Measurements from ENCODE around the gene MAPK13.

DNA sequence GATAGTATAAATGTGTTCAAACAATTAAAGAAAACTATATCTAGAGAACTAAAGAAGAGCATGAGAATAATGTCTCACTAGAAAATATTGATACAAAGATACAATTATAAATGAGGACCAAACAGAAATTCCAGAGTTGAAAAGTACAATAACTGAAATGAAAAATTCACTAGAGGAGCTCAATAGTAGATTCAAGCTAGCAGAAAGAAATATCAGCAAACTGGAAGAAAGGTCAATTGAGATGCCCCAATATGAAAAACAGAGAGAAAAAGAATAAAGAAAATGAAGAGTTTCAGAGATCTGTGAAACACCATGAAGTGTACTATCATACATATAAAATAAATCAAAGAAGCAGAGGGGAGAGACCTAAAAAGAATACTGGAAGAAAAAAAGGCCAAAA is 48.2 kb downstream of the MAPK13 start:
- TF ChIP-seq POLR2AphosphoS5 (IDR thresholded peaks at IDR 0.05) (no peak), POLR2A (IDR thresholded peaks at IDR 0.05) (no peak)
- TF ChIP-seq, protein P1, sequence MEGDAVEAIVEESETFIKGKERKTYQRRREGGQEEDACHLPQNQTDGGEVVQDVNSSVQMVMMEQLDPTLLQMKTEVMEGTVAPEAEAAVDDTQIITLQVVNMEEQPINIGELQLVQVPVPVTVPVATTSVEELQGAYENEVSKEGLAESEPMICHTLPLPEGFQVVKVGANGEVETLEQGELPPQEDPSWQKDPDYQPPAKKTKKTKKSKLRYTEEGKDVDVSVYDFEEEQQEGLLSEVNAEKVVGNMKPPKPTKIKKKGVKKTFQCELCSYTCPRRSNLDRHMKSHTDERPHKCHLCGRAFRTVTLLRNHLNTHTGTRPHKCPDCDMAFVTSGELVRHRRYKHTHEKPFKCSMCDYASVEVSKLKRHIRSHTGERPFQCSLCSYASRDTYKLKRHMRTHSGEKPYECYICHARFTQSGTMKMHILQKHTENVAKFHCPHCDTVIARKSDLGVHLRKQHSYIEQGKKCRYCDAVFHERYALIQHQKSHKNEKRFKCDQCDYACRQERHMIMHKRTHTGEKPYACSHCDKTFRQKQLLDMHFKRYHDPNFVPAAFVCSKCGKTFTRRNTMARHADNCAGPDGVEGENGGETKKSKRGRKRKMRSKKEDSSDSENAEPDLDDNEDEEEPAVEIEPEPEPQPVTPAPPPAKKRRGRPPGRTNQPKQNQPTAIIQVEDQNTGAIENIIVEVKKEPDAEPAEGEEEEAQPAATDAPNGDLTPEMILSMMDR (IDR thresholded peaks at IDR 0.05): no peak

Data from prostate gland (tissue), 2 donors.